Esophagus muscularis mucosa (tissue), 3 donors: Measurements from ENCODE around the gene CTDSP2.

Experiments
- POLR2A ChIP-seq: fragments of 450-650 bp; IDR thresholded peaks from one replicate; pipeline ENCODE4 v1.6.1; 2017; ENCODE audit warnings: antibody characterized with exemption, moderate library complexity, mild to moderate bottlenecking, low read depth
- TF ChIP-seq, protein P1 (sequence below), 3 experiments: fragments of 200-600 bp in 2 of 3; fragments of 450-650 bp in 1 of 3; sonication (generic) in 2 of 3; IDR thresholded peaks; one replicate each; pipeline ENCODE4 v1.5.1; 2017 to 2019; ENCODE audit warnings: antibody characterized with exemption in 3 of 3, mild to moderate bottlenecking in 2 of 3, moderate library complexity in 1 of 3

DNA sequence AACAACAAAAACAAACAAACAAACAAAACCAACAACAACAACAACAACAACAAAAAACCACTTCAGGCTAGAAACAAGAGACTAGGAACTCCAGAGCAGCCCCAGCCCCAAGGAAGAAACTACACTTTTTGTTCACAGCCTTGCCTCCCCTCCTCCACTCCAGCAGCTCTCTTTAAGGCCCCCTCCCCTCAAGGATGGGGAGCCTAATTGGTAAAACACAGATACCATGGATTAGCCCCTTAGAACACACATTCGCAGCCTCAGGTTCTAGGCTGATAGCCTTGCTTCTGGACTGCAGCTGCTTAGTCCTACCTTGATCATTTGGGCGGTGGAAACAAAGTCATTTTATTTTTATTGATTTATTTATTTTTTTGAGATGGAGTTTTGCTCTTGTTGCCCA lies 16.1 kb downstream of the CTDSP2 start:
- TF ChIP-seq, protein P1, sequence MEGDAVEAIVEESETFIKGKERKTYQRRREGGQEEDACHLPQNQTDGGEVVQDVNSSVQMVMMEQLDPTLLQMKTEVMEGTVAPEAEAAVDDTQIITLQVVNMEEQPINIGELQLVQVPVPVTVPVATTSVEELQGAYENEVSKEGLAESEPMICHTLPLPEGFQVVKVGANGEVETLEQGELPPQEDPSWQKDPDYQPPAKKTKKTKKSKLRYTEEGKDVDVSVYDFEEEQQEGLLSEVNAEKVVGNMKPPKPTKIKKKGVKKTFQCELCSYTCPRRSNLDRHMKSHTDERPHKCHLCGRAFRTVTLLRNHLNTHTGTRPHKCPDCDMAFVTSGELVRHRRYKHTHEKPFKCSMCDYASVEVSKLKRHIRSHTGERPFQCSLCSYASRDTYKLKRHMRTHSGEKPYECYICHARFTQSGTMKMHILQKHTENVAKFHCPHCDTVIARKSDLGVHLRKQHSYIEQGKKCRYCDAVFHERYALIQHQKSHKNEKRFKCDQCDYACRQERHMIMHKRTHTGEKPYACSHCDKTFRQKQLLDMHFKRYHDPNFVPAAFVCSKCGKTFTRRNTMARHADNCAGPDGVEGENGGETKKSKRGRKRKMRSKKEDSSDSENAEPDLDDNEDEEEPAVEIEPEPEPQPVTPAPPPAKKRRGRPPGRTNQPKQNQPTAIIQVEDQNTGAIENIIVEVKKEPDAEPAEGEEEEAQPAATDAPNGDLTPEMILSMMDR (IDR thresholded peaks at IDR 0.05) = no peak
- TF ChIP-seq POLR2A = no peak
